GM10847 (cell line): ENCODE data around the gene ZMYND8.

Experiments
- POLR2A ChIP-seq: IDR thresholded peaks from 2 replicates; pipeline ENCODE4 v1.6.1; 2011; ENCODE audit not compliant: insufficient read length; ENCODE audit errors: extremely low read depth

The ZMYND8 gene

GRCh38 chr20:47290666-47291430, 65.7 kb downstream of the ZMYND8 start:
- no peak for TF ChIP-seq POLR2A

- no peak for TF ChIP-seq POLR2A
Measured at GRCh38 chr20:47290008-47290407, 66.5 kb downstream of the ZMYND8 start.

- no peak for TF ChIP-seq POLR2A
Measured at GRCh38 chr20:47289096-47289495, 67.4 kb downstream of the ZMYND8 start.

GRCh38 chr20:47287609-47288144, 68.8 kb downstream of the ZMYND8 start:
- TF ChIP-seq POLR2A: no peak

- TF ChIP-seq POLR2A: no peak
Measured at GRCh38 chr20:47286681-47287080, 69.8 kb downstream of the ZMYND8 start.

- TF ChIP-seq POLR2A: no peak
Measured at GRCh38 chr20:47285189-47285588, 71.3 kb downstream of the ZMYND8 start.

- TF ChIP-seq POLR2A: no peak
Measured at GRCh38 chr20:47284373-47284772, 72.1 kb downstream of the ZMYND8 start.

- no peak for TF ChIP-seq POLR2A
Measured at GRCh38 chr20:47283411-47283810, 73.1 kb downstream of the ZMYND8 start.

GRCh38 chr20:47282864-47283263, 73.6 kb downstream of the ZMYND8 start:
- no peak for TF ChIP-seq POLR2A

- TF ChIP-seq POLR2A: no peak
Measured at GRCh38 chr20:47281376-47281775, 75.1 kb downstream of the ZMYND8 start.

- no peak for TF ChIP-seq POLR2A
Measured at GRCh38 chr20:47280668-47281067, 75.8 kb downstream of the ZMYND8 start.

- no peak for TF ChIP-seq POLR2A
Measured at GRCh38 chr20:47280228-47280627, 76.3 kb downstream of the ZMYND8 start.

GRCh38 chr20:47278907-47279348, 77.6 kb downstream of the ZMYND8 start:
- TF ChIP-seq POLR2A: no peak

GRCh38 chr20:47276851-47277534, 79.5 kb downstream of the ZMYND8 start:
- no peak for TF ChIP-seq POLR2A

- no peak for TF ChIP-seq POLR2A
Measured at GRCh38 chr20:47276251-47276650, 80.2 kb downstream of the ZMYND8 start.

- TF ChIP-seq POLR2A: no peak
Measured at GRCh38 chr20:47275548-47275947, 81.0 kb downstream of the ZMYND8 start.
